ENCODE measurements around the gene RHOF.

- TF ChIP-seq CTCF (IDR thresholded peaks at IDR 0.05): no peak
- TF ChIP-seq POLR2A (IDR thresholded peaks at IDR 0.05): no peak
- TF ChIP-seq POLR2AphosphoS5 (IDR thresholded peaks at IDR 0.05): no peak
- TF ChIP-seq EP300 (IDR thresholded peaks at IDR 0.05): no peak
Measured at GRCh38 chr12:121806009-121806545, 12.6 kb upstream of the RHOF start.

Data from stomach (tissue), 4 donors.